Neural cell (in vitro differentiated cells): ENCODE results near the gene CADPS2. TPM values are rescaled to one million over a fixed set of nuclear protein-coding genes. Genes with fewer than 3 reads are reported as not detected.

Experiments used
- H2AFZ ChIP-seq: fragments of 200-600, 300-800 bp; sonication (generic), shearing (Covaris generic); 2 replicates; pipeline ENCODE4 v1.6.0; 2014; ENCODE audit warnings: low read depth, mild to moderate bottlenecking, antibody characterized with exemption, low read length, moderate library complexity
- H3F3A ChIP-seq: fragments of 200-600 bp; shearing (Covaris generic); 2 replicates; pipeline ENCODE4 v1.6.1; 2016; ENCODE audit warnings: mild to moderate bottlenecking, moderate library complexity, mixed read lengths, antibody characterized with exemption, low read length; ENCODE audit not compliant: insufficient read depth, poor library complexity, severe bottlenecking
- H3K27ac ChIP-seq: fragments of 200-600, 300-800 bp; sonication (generic), shearing (Covaris generic); 2 replicates; pipeline ENCODE4 v1.5.1; 2014; ENCODE audit warnings: mild to moderate bottlenecking, low read length, moderate library complexity
- H3K27me3 ChIP-seq: fragments of 300-800, 200-600 bp; sonication (generic), shearing (Covaris generic); 2 replicates; pipeline ENCODE4 v1.6.0; 2014; ENCODE audit warnings: mild to moderate bottlenecking, low read depth, low read length, moderate library complexity; ENCODE audit not compliant: insufficient read depth
- H3K36me3 ChIP-seq: fragments of 300-800, 200-600 bp; sonication (generic), shearing (Covaris generic); 2 replicates; pipeline ENCODE4 v1.5.1; 2014; ENCODE audit warnings: mild to moderate bottlenecking, antibody characterized with exemption, low read length, moderate library complexity; ENCODE audit not compliant: insufficient read depth
- H3K4me2 ChIP-seq: fragments of 300-800, 200-600 bp; sonication (generic), shearing (Covaris generic); 2 replicates; pipeline ENCODE4 v1.6.0; 2014; ENCODE audit warnings: mild to moderate bottlenecking, low read length
- H3K4me3 ChIP-seq: fragments of 300-800, 200-600 bp; sonication (generic), shearing (Covaris generic); 2 replicates; pipeline ENCODE4 v1.5.1; 2014; ENCODE audit warnings: mild to moderate bottlenecking, low read length, moderate library complexity
- H3K79me2 ChIP-seq: fragments of 200-600 bp; shearing (Covaris generic); replicated peaks from 2 replicates; pipeline ENCODE4 v1.6.0; 2014; ENCODE audit warnings: mild to moderate bottlenecking, low read length, moderate library complexity; ENCODE audit not compliant: insufficient read depth
- H3K9ac ChIP-seq: fragments of 300-800, 200-600 bp; sonication (generic), shearing (Covaris generic); 2 replicates; pipeline ENCODE4 v1.6.1; 2016; ENCODE audit warnings: mild to moderate bottlenecking, low read length, mixed read lengths
- H3K9me2 ChIP-seq: fragments of 200-600 bp; shearing (Covaris generic); 2 replicates; pipeline ENCODE4 v1.6.1; 2016; ENCODE audit warnings: mild to moderate bottlenecking, low read length, mixed read lengths; ENCODE audit not compliant: insufficient read depth
- H3K9me3 ChIP-seq: fragments of 200-600, 300-800 bp; sonication (generic), shearing (Covaris generic); 2 replicates; pipeline ENCODE4 v1.6.1; 2016; ENCODE audit warnings: mild to moderate bottlenecking, mixed run types, low read length, moderate library complexity, mixed read lengths
- H4K20me1 ChIP-seq: fragments of 200-600 bp; shearing (Covaris generic); 2 replicates; pipeline ENCODE4 v1.6.1; 2016; ENCODE audit warnings: mild to moderate bottlenecking, mixed run types; ENCODE audit not compliant: insufficient read depth
- CTCF ChIP-seq: fragments of 450-650 bp; IDR thresholded peaks from 2 replicates; pipeline ENCODE4 v1.5.1; 2014; ENCODE audit warnings: antibody characterized with exemption, mild to moderate bottlenecking, moderate library complexity; ENCODE audit not compliant: poor library complexity, severe bottlenecking
- EP300 ChIP-seq: fragments of 450-650 bp; conservative IDR thresholded peaks from 2 replicates; pipeline ENCODE4 v1.6.1; 2014; ENCODE audit warnings: antibody characterized with exemption, mild to moderate bottlenecking, moderate library complexity; ENCODE audit not compliant: poor library complexity, severe bottlenecking
- EZH2 ChIP-seq: fragments of 200-600, 300-800 bp; shearing (Covaris generic), sonication (generic); IDR thresholded peaks from 2 replicates; pipeline ENCODE4 v1.6.1; 2014; ENCODE audit warnings: antibody characterized with exemption, low read length, borderline replicate concordance, mild to moderate bottlenecking; ENCODE audit not compliant: insufficient read depth, poor library complexity, severe bottlenecking
- MXI1 ChIP-seq: fragments of 450-650 bp; conservative IDR thresholded peaks from 2 replicates; pipeline ENCODE4 v1.6.1; 2014; ENCODE audit warnings: antibody characterized with exemption, mild to moderate bottlenecking; ENCODE audit not compliant: poor library complexity, severe bottlenecking
- POLR2AphosphoS5 ChIP-seq: IDR thresholded peaks from 2 replicates; pipeline ENCODE4 v1.6.1; 2012
- RAD21 ChIP-seq: fragments of 450-650 bp; conservative IDR thresholded peaks from 2 replicates; pipeline ENCODE4 v1.6.1; 2014; ENCODE audit warnings: antibody characterized with exemption, mild to moderate bottlenecking, moderate library complexity
- REST ChIP-seq: IDR thresholded peaks from 2 replicates; pipeline ENCODE4 v1.6.1; 2012; ENCODE audit warnings: borderline replicate concordance
- SMC3 ChIP-seq: fragments of 450-650 bp; conservative IDR thresholded peaks from 2 replicates; pipeline ENCODE4 v1.6.1; 2014; ENCODE audit warnings: antibody characterized with exemption, mild to moderate bottlenecking, moderate library complexity; ENCODE audit not compliant: poor library complexity
- TAF1 ChIP-seq: IDR thresholded peaks from 2 replicates; pipeline ENCODE4 v1.6.1; 2012; ENCODE audit warnings: low read depth
- polyA plus RNA-seq: library from polyadenylated mRNA; depleted of rRNA; stranded (reverse); fragments of >200 nt; gene quantifications from 2 replicates; pipeline ENCODE4 v1.2.3, GENCODE V29; 2014

CADPS2 gene
- polyA plus RNA-seq, 1 donor from 2014 or later, result 5.9 TPM

- H3K9ac ChIP-seq, result no peak overlapping the region
- no peaks in the 10 kb centered on the region for H3K27me3 ChIP-seq
- H3K9me3 ChIP-seq, result no peaks in the 10 kb centered on the region
- no peaks in the 10 kb centered on the region for H3K79me2 ChIP-seq
- no peaks in the 10 kb centered on the region for H3K36me3 ChIP-seq
- H3K27ac ChIP-seq, result no peak overlapping the region
- no peak overlapping the region for H3K4me3 ChIP-seq
- H2AFZ ChIP-seq, result no peak overlapping the region
- H3F3A ChIP-seq, result no peaks in the 10 kb centered on the region
- no peaks in the 10 kb centered on the region for H4K20me1 ChIP-seq
- H3K9me2 ChIP-seq, result no peaks in the 10 kb centered on the region
- no peak overlapping the region for H3K4me2 ChIP-seq
- TF ChIP-seq CTCF (no peak), EP300 (no peak), POLR2AphosphoS5 (no peak), SMC3 (no peak), REST (no peak), EZH2 (no peak), MXI1 (no peak), RAD21 (no peak), TAF1 (no peak)
Measured at GRCh38 chr7:122423591-122423990, 462.7 kb downstream of the CADPS2 start.

GRCh38 chr7:122416336-122416735, 469.9 kb downstream of the CADPS2 start:
- no peaks in the 10 kb centered on the region for H3K9me3 ChIP-seq
- no peaks in the 10 kb centered on the region for H3K36me3 ChIP-seq
- H2AFZ ChIP-seq, result no peak overlapping the region
- no peaks in the 10 kb centered on the region for H3K9me2 ChIP-seq
- H3K4me3 ChIP-seq, result no peak overlapping the region
- no peak overlapping the region for H3K27ac ChIP-seq
- TF ChIP-seq EZH2, result no peak
- TF ChIP-seq REST, result no peak
- no peaks in the 10 kb centered on the region for H3K79me2 ChIP-seq
- no peak overlapping the region for H3K4me2 ChIP-seq
- H4K20me1 ChIP-seq, result no peaks in the 10 kb centered on the region
- H3K9ac ChIP-seq, result no peak overlapping the region
- no peaks in the 10 kb centered on the region for H3F3A ChIP-seq
- no peaks in the 10 kb centered on the region for H3K27me3 ChIP-seq
